C4-2B (cell line): ENCODE data around the gene PDE6A.

ENCODE experiments used
- H3K27ac ChIP-seq: fragments of 450-650 bp; 2 replicates; pipeline ENCODE4 v1.5.1; 2017
- ZFX ChIP-seq: fragments of 450-650 bp; IDR thresholded peaks from 2 replicates; pipeline ENCODE4 v1.6.1; 2017
- TF ChIP-seq, protein P1 (sequence below): fragments of 450-650 bp; conservative IDR thresholded peaks from 2 replicates; pipeline ENCODE4 v1.5.1; 2017; ENCODE audit warnings: mild to moderate bottlenecking

Gene PDE6A

DNA sequence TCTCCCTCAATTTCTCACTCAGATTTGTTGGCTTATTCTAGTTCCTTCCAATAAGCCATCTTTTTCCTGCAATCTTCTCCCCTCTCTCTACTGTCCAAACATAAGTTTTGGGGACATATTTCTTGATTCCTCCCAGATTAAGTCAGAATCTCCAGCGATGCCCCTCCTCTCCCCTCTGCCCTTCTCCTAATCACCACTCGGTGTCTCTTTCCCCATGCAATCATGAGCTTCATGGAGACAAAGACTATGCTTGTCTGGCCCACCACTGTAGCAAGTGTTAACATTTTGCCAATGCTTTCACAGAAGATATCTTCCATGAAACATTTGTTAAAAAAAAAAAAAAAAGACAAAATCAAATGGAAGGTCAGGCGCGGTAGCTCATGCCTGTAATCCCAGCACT lies 42.4 kb downstream of the PDE6A start:
- H3K27ac ChIP-seq, result no peak overlapping the region
- TF ChIP-seq, protein P1, sequence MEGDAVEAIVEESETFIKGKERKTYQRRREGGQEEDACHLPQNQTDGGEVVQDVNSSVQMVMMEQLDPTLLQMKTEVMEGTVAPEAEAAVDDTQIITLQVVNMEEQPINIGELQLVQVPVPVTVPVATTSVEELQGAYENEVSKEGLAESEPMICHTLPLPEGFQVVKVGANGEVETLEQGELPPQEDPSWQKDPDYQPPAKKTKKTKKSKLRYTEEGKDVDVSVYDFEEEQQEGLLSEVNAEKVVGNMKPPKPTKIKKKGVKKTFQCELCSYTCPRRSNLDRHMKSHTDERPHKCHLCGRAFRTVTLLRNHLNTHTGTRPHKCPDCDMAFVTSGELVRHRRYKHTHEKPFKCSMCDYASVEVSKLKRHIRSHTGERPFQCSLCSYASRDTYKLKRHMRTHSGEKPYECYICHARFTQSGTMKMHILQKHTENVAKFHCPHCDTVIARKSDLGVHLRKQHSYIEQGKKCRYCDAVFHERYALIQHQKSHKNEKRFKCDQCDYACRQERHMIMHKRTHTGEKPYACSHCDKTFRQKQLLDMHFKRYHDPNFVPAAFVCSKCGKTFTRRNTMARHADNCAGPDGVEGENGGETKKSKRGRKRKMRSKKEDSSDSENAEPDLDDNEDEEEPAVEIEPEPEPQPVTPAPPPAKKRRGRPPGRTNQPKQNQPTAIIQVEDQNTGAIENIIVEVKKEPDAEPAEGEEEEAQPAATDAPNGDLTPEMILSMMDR, result no peak
- TF ChIP-seq ZFX, result no peak

DNA sequence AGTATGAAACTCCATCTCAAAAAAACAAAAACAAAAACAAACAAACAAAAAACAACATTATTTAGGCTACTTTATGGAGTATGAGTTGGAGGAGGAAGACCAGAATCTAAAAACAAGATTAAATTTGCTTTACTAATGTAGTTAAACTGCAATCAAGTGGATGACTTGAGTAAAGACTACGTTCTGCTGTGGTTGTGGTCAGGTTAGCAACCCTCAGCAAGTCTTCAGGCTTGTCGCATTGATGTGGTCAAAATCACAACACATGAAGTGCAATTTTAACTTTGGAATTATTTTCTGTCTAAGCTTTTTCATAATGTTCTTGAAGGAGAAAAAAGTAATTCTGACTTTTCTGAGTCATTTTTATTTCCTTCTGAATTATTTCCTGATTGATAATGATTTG lies 43.1 kb downstream of the PDE6A start:
- no peak overlapping the region for H3K27ac ChIP-seq
- TF ChIP-seq ZFX, result no peak
- TF ChIP-seq, protein P1, result no peak

DNA sequence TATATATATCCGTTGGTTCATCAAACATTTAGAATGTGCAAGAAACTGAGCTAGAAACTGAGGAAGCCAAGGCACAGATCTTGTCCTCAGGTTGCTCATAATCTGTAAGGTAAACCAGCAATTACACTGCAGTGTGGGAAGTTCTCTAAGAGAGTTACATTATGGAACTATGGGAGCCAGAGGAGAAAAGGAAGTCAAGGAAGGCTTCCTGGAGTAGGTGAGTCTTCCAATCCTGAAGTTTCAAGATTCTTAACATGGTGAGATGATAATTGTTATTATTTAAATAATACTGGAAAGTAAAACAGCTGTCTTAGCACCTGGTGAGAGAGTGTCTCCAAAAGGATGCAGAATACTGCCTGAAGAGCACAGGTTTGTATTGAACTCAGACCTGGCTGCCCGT lies 44.2 kb downstream of the PDE6A start:
- no peak for TF ChIP-seq ZFX
- TF ChIP-seq, protein P1, result no peak
- H3K27ac ChIP-seq, result no peak overlapping the region

DNA sequence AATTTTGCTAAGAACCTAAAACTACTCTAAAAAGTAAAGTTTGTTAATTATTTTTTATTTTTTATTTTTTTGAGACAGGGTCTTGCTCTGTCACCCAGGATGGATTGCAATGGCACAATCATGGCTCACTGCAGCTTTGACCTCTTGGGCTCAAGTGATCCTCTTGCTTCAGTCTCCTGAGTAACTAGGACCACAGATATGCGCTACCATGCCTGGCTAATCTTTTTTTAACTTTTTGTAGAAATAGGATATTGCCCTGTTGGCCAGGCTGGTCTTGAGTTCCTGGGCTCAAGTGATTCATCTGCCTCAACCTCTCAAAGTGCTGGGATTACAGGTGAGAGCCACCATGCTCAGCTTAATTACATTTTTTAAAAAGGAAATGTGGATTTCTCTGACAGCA lies 45.8 kb downstream of the PDE6A start:
- no peak overlapping the region for H3K27ac ChIP-seq
- TF ChIP-seq, protein P1, result no peak
- no peak for TF ChIP-seq ZFX

DNA sequence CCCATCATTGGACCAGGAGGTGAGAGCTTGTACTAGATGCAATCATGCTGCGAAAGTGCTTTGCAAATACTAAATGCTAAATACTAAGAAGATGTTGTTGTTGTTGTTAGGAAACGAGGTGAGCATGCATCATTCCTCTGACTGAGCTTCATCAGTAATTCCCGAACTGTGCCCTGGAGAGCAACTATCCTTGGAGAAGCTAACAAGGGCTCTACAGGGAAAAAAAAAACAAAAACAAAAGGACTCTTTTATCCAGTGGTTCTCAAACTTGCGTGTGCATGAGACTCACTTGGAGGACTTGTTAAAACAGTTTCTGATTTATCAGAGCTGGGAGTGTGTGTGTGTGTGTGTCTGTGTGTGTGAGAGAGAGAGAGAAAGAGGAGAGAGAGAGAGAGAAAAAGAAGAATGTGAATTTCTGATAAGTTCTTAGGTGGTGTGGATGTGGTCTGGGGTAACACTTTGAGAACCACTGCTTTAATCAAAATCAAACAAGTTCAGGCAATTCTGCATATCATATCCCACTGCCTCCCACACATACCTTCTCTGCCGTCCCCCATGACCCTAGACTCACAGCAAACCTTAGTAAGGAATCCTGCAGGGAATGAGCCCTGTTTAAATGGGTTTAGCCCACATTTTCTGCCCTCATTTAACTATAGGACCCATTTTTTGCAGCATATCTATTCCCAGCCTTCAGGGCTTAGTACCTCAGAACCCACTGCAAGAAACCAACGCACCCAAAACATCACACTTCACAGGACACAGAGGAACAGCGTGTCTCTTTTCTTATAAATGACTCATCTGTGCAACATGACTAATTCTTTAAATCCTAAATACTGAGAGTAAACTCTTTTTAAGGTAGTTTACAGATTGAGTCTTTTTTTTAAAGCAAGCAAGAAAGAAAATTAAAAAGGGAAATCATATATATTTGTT lies 48.9 kb downstream of the PDE6A start:
- H3K27ac ChIP-seq, result no peak overlapping the region
- no peak for TF ChIP-seq ZFX
- TF ChIP-seq, protein P1, result no peak

DNA sequence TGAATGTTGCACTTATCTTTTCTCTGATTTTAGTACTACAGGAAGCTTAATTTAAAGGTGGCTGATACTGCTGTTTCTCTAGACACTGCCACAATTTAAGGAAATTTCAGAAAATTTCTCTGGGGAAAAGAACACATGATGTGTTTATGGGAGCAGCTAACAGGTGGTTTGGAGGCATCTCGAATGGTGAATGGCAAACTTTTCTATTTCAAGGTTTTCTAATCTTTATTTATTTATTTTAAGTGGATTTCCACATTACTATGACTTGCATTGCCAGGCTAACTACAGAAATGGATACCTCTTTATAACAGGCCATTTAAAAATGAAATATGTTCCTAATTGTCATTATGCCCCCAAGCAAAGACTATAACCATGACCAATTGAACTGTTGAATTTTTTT lies 50.4 kb downstream of the PDE6A start:
- no peak overlapping the region for H3K27ac ChIP-seq
- TF ChIP-seq ZFX, result no peak
- TF ChIP-seq, protein P1, result no peak

DNA sequence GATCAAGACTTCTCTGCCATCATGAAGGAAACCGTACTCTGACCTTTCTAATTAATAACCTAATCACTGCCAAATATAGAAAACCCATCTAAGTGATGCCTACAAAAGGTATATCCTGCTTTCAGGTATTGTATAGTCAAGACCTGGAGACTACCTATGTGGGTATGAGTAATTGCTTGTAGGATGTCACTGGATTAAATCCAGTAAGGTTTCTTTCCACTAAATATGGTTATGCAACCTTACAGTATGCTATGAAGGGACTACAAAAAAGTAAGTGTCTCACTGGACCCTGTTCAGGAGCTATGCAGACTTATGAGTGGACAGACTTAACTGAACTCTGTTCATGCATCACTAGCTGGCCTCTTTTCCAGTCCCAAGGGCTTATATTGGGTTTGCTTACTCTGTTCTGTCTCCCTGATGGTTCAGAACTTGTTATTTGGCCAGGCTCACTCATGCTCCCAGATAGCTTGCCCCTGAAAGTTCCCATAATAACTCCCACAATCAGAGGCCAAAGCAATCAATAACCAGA lies 51.1 kb downstream of the PDE6A start:
- H3K27ac ChIP-seq, result no peak overlapping the region
- TF ChIP-seq ZFX, result no peak
